WTC11 (cell line): Measurements from ENCODE around the gene ZCCHC14. TPM values are rescaled to one million over a fixed set of nuclear protein-coding genes. Genes with fewer than 3 reads are reported as not detected.

Source experiments
- ATAC-seq: fragments of 200-7000 bp; cut with Tn5 transposase; 2 replicates; pipeline ENCODE4 v1.10.0; 2021; ENCODE audit warnings: mild to moderate bottlenecking, moderate library complexity
- CTCF ChIA-PET: fragments of 300-600 bp; sonication (Branson Sonifier 250); formaldehyde crosslinking; loops from one replicate; lab custom pipeline; 2021; ENCODE audit warnings: antibody characterized with exemption; lab: Charles Lee
- POLR2A ChIA-PET: fragments of 350-600 bp; sonication (Branson Sonifier 250); formaldehyde crosslinking; loops from one replicate; lab custom pipeline; 2021; ENCODE audit warnings: antibody characterized with exemption; lab: Charles Lee
- DNase-seq: peaks from one replicate; pipeline ENCODE4 v3.0.0; 2021; ENCODE audit warnings: low spot score
- H3K27ac Mint-ChIP-seq: 2 replicates; pipeline ENCODE4 v1.8.0; 2021; ENCODE audit warnings: mixed read lengths
- H3K27me3 Mint-ChIP-seq: 2 replicates; pipeline ENCODE4 v1.8.0; 2021; ENCODE audit warnings: low read depth, mild to moderate bottlenecking, moderate library complexity, mixed read lengths
- H3K36me3 Mint-ChIP-seq: 2 replicates; pipeline ENCODE4 v1.8.0; 2021; ENCODE audit warnings: mixed read lengths
- H3K4me1 Mint-ChIP-seq: 2 replicates; pipeline ENCODE4 v1.8.0; 2022; ENCODE audit warnings: mixed read lengths
- H3K4me3 Mint-ChIP-seq: 2 replicates; pipeline ENCODE4 v1.8.0; 2021; ENCODE audit warnings: mild to moderate bottlenecking, moderate library complexity, mixed read lengths
- H3K9me3 Mint-ChIP-seq: 2 replicates; pipeline ENCODE4 v1.8.0; 2021; ENCODE audit warnings: mixed read lengths
- FOXJ3 ChIP-seq: sonication (generic); formaldehyde crosslinking; IDR thresholded peaks from 2 replicates; pipeline ENCODE4 v1.9.0; 2021; ENCODE audit warnings: missing genetic modification reagents, mild to moderate bottlenecking, borderline replicate concordance
- GABPB1 ChIP-seq: sonication (generic); formaldehyde crosslinking; IDR thresholded peaks from 2 replicates; pipeline ENCODE4 v1.8.1; 2023; ENCODE audit warnings: mild to moderate bottlenecking, missing genetic modification reagents
- GRHL2 ChIP-seq: fragments of 250-450 bp; sonication (Bioruptor Pico); IDR thresholded peaks from 2 replicates; pipeline ENCODE4 v1.8.0; 2022; ENCODE audit warnings: mild to moderate bottlenecking, moderate library complexity; ENCODE audit not compliant: insufficient replicate concordance, severe bottlenecking
- IRF2 ChIP-seq: sonication (generic); formaldehyde crosslinking; IDR thresholded peaks from 2 replicates; pipeline ENCODE4 v1.8.0; 2022; ENCODE audit warnings: low read depth, missing genetic modification reagents, borderline replicate concordance
- JUN ChIP-seq: sonication (generic); formaldehyde crosslinking; IDR thresholded peaks from 2 replicates; pipeline ENCODE4 v1.8.0; 2023; ENCODE audit warnings: mild to moderate bottlenecking, missing genetic modification reagents
- NFYB ChIP-seq: sonication (generic); formaldehyde crosslinking; conservative IDR thresholded peaks from 2 replicates; pipeline ENCODE4 v1.8.0; 2022; ENCODE audit warnings: low read depth, missing genetic modification reagents
- NR1H2 ChIP-seq: sonication (generic); formaldehyde crosslinking; IDR thresholded peaks from 2 replicates; pipeline ENCODE4 v1.9.0; 2021; ENCODE audit warnings: mild to moderate bottlenecking, moderate library complexity, missing genetic modification reagents
- NR2C2 ChIP-seq: sonication (generic); formaldehyde crosslinking; IDR thresholded peaks from 2 replicates; pipeline ENCODE4 v1.8.0; 2022; ENCODE audit warnings: mild to moderate bottlenecking, missing genetic modification reagents
- SP1 ChIP-seq: sonication (generic); formaldehyde crosslinking; conservative IDR thresholded peaks from 2 replicates; pipeline ENCODE4 v1.8.1; 2022; ENCODE audit warnings: missing genetic modification reagents
- TEAD4 ChIP-seq: sonication (generic); formaldehyde crosslinking; IDR thresholded peaks from 2 replicates; pipeline ENCODE4 v1.8.0; 2022; ENCODE audit warnings: mild to moderate bottlenecking, missing genetic modification reagents
- ZNF121 ChIP-seq: sonication (generic); formaldehyde crosslinking; IDR thresholded peaks from 2 replicates; pipeline ENCODE4 v1.8.0; 2023; ENCODE audit warnings: missing genetic modification reagents
- ZNF232 ChIP-seq: sonication (generic); formaldehyde crosslinking; IDR thresholded peaks from 2 replicates; pipeline ENCODE4 v1.8.0; 2022; ENCODE audit warnings: mild to moderate bottlenecking, missing genetic modification reagents
- ZNF263 ChIP-seq: sonication (generic); formaldehyde crosslinking; IDR thresholded peaks from 2 replicates; pipeline ENCODE4 v1.8.1; 2022; ENCODE audit warnings: low read depth, mild to moderate bottlenecking, moderate library complexity, missing genetic modification reagents
- ZNF416 ChIP-seq: fragments of 250-450 bp; sonication (Bioruptor Pico); IDR thresholded peaks from 2 replicates; pipeline ENCODE4 v1.9.0; 2021; ENCODE audit warnings: mild to moderate bottlenecking, inconsistent platforms
- total RNA-seq: library from RNA; stranded (reverse); gene quantifications from 3 replicates; pipeline ENCODE4 v1.2.3, GENCODE V29; 2021
- TF ChIP-seq, protein P1 (sequence below): fragments of 250-450 bp; sonication (Bioruptor Pico); IDR thresholded peaks from 2 replicates; pipeline ENCODE4 v1.8.0; 2021; ENCODE audit warnings: mild to moderate bottlenecking
- TF ChIP-seq, protein P2 (sequence below): fragments of 200-600 bp; IDR thresholded peaks from 2 replicates; pipeline ENCODE4 v1.8.0; 2022; ENCODE audit warnings: antibody characterized with exemption
- TF ChIP-seq, protein P3 (sequence below): sonication (generic); formaldehyde crosslinking; IDR thresholded peaks from 2 replicates; pipeline ENCODE4 v1.8.0; 2022; ENCODE audit warnings: mild to moderate bottlenecking, missing genetic modification reagents
- TF ChIP-seq, protein P4 (sequence below): sonication (generic); formaldehyde crosslinking; IDR thresholded peaks from 2 replicates; pipeline ENCODE4 v1.8.1; 2023; ENCODE audit warnings: mild to moderate bottlenecking, missing genetic modification reagents
- TF ChIP-seq, protein P5 (sequence below): sonication (generic); formaldehyde crosslinking; IDR thresholded peaks from 2 replicates; pipeline ENCODE4 v1.8.1; 2023; ENCODE audit warnings: mild to moderate bottlenecking, missing genetic modification reagents, borderline replicate concordance

ZCCHC14 gene
- total RNA-seq, 1 experiment from 2014 or later, result 33.8 TPM

DNA sequence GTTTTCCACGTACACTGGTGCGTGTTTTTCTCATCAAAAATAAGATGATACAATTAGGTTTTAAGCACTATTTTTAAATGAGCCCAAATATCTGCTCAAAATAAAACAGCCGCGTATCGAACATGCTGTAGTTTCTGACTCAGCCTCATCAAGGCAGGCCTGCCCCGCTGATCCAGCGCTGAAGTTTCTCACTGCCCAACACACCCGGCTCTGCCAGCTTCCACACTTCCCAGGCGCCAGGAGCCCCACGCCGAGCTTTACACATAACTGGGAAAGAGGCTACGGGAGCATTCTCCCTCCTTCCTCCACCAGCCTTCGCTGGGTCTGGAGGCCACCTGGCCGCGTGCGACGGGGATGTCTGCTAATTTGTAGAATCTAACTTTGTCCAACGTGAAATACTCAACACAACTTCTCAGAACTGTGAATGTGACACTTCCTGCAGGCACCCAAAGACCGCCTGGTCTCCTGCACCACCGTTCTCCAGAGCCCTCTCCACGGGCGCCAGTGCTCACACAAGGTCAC, 58.6 kb downstream of the ZCCHC14 start:
- CTCF ChIA-PET, result interaction anchor here (1.0 kb wide), 1 partner anchor 17 kb away, joined by 3 read pairs; no protein-coding TSS in a partner anchor
- H3K4me1 Mint-ChIP-seq, result peaks cover 12% of the 10 kb centered on the region

More for the DNA sequence above, 58.6 kb downstream of the ZCCHC14 start:
- POLR2A ChIA-PET, result interaction anchor here (0.7 kb wide), 1 partner anchor 852 kb away, joined by 5 read pairs; no protein-coding TSS in a partner anchor
- DNase-seq (no peak), ATAC-seq (no peak)
- peaks cover 9% of the 10 kb centered on the region for H3K36me3 Mint-ChIP-seq
- TF ChIP-seq, protein P1, sequence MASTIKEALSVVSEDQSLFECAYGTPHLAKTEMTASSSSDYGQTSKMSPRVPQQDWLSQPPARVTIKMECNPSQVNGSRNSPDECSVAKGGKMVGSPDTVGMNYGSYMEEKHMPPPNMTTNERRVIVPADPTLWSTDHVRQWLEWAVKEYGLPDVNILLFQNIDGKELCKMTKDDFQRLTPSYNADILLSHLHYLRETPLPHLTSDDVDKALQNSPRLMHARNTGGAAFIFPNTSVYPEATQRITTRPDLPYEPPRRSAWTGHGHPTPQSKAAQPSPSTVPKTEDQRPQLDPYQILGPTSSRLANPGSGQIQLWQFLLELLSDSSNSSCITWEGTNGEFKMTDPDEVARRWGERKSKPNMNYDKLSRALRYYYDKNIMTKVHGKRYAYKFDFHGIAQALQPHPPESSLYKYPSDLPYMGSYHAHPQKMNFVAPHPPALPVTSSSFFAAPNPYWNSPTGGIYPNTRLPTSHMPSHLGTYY (CRISPR knock-in tag), result no peak
- no peak for TF ChIP-seq ZNF416 (CRISPR knock-in tag)
- no peak for TF ChIP-seq FOXJ3 (CRISPR knock-in tag)
- no peak for TF ChIP-seq GABPB1
- no peak for TF ChIP-seq ZNF232 (CRISPR knock-in tag)
- TF ChIP-seq, protein P2, sequence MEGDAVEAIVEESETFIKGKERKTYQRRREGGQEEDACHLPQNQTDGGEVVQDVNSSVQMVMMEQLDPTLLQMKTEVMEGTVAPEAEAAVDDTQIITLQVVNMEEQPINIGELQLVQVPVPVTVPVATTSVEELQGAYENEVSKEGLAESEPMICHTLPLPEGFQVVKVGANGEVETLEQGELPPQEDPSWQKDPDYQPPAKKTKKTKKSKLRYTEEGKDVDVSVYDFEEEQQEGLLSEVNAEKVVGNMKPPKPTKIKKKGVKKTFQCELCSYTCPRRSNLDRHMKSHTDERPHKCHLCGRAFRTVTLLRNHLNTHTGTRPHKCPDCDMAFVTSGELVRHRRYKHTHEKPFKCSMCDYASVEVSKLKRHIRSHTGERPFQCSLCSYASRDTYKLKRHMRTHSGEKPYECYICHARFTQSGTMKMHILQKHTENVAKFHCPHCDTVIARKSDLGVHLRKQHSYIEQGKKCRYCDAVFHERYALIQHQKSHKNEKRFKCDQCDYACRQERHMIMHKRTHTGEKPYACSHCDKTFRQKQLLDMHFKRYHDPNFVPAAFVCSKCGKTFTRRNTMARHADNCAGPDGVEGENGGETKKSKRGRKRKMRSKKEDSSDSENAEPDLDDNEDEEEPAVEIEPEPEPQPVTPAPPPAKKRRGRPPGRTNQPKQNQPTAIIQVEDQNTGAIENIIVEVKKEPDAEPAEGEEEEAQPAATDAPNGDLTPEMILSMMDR, result no peak
- TF ChIP-seq NR1H2 (CRISPR knock-in tag), result no peak
- no peak for TF ChIP-seq NFYB (CRISPR knock-in tag)
- no peak for TF ChIP-seq TEAD4 (CRISPR knock-in tag)
- no peak for TF ChIP-seq JUN (CRISPR knock-in tag)
- TF ChIP-seq NR2C2 (CRISPR knock-in tag), result no peak
- no peak for TF ChIP-seq ZNF121 (CRISPR knock-in tag)
- no peak for TF ChIP-seq IRF2
- TF ChIP-seq ZNF263 (CRISPR knock-in tag), result no peak
- TF ChIP-seq, protein P3, sequence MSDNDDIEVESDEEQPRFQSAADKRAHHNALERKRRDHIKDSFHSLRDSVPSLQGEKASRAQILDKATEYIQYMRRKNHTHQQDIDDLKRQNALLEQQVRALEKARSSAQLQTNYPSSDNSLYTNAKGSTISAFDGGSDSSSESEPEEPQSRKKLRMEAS, result no peak
- TF ChIP-seq, protein P4, sequence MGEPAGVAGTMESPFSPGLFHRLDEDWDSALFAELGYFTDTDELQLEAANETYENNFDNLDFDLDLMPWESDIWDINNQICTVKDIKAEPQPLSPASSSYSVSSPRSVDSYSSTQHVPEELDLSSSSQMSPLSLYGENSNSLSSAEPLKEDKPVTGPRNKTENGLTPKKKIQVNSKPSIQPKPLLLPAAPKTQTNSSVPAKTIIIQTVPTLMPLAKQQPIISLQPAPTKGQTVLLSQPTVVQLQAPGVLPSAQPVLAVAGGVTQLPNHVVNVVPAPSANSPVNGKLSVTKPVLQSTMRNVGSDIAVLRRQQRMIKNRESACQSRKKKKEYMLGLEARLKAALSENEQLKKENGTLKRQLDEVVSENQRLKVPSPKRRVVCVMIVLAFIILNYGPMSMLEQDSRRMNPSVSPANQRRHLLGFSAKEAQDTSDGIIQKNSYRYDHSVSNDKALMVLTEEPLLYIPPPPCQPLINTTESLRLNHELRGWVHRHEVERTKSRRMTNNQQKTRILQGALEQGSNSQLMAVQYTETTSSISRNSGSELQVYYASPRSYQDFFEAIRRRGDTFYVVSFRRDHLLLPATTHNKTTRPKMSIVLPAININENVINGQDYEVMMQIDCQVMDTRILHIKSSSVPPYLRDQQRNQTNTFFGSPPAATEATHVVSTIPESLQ, result no peak
- TF ChIP-seq, protein P5, sequence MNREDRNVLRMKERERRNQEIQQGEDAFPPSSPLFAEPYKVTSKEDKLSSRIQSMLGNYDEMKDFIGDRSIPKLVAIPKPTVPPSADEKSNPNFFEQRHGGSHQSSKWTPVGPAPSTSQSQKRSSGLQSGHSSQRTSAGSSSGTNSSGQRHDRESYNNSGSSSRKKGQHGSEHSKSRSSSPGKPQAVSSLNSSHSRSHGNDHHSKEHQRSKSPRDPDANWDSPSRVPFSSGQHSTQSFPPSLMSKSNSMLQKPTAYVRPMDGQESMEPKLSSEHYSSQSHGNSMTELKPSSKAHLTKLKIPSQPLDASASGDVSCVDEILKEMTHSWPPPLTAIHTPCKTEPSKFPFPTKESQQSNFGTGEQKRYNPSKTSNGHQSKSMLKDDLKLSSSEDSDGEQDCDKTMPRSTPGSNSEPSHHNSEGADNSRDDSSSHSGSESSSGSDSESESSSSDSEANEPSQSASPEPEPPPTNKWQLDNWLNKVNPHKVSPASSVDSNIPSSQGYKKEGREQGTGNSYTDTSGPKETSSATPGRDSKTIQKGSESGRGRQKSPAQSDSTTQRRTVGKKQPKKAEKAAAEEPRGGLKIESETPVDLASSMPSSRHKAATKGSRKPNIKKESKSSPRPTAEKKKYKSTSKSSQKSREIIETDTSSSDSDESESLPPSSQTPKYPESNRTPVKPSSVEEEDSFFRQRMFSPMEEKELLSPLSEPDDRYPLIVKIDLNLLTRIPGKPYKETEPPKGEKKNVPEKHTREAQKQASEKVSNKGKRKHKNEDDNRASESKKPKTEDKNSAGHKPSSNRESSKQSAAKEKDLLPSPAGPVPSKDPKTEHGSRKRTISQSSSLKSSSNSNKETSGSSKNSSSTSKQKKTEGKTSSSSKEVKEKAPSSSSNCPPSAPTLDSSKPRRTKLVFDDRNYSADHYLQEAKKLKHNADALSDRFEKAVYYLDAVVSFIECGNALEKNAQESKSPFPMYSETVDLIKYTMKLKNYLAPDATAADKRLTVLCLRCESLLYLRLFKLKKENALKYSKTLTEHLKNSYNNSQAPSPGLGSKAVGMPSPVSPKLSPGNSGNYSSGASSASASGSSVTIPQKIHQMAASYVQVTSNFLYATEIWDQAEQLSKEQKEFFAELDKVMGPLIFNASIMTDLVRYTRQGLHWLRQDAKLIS (CRISPR knock-in tag), result no peak
- TF ChIP-seq GRHL2 (CRISPR knock-in tag), result no peak
- no peak for TF ChIP-seq SP1 (CRISPR knock-in tag)
- H3K27me3 Mint-ChIP-seq, result no peaks in the 10 kb centered on the region
- no peak overlapping the region for H3K27ac Mint-ChIP-seq
- H3K9me3 Mint-ChIP-seq, result no peaks in the 10 kb centered on the region
- no peak overlapping the region for H3K4me3 Mint-ChIP-seq
